Activated naive CD8-positive, alpha-beta T cell treated with anti-CD3 and anti-CD28 coated beads, Interleukin-2, amount 10 ng/mL, durations not matched to agents 7 days and 5 days (primary cell): Measurements from ENCODE around the gene KCNIP4. TPM values are rescaled to one million over a fixed set of nuclear protein-coding genes. Genes with fewer than 3 reads are reported as not detected.

Source experiments
- ATAC-seq: fragments of 150-1000 bp; cut with Tn5 transposase; one replicate; pipeline ENCODE4 v1.10.0; 2021; ENCODE audit warnings: low read depth, moderate library complexity
- POLR2A ChIA-PET: fragments of 350-600 bp; sonication (Branson Sonifier 250); formaldehyde crosslinking; loops from one replicate; lab custom pipeline; 2021; ENCODE audit warnings: antibody characterized with exemption; lab: Charles Lee
- DNase-seq: peaks from one replicate; pipeline ENCODE4 v3.0.0; 2021
- H3K27ac Mint-ChIP-seq: one replicate; pipeline ENCODE4 v1.8.0; 2022; ENCODE audit warnings: mild to moderate bottlenecking, mixed read lengths
- H3K27me3 Mint-ChIP-seq: one replicate; pipeline ENCODE4 v1.8.0; 2022; ENCODE audit warnings: mild to moderate bottlenecking, moderate library complexity, mixed read lengths
- H3K36me3 Mint-ChIP-seq: one replicate; pipeline ENCODE4 v1.8.0; 2021; ENCODE audit warnings: mild to moderate bottlenecking, mixed read lengths
- H3K4me1 Mint-ChIP-seq: one replicate; pipeline ENCODE4 v1.8.0; 2021; ENCODE audit warnings: mixed read lengths
- H3K4me3 Mint-ChIP-seq: one replicate; pipeline ENCODE4 v1.8.0; 2022; ENCODE audit warnings: mild to moderate bottlenecking, moderate library complexity, mixed read lengths
- H3K9me3 Mint-ChIP-seq: one replicate; pipeline ENCODE4 v1.8.0; 2021; ENCODE audit warnings: mixed read lengths
- total RNA-seq, 2 experiments: library from RNA; stranded (reverse); gene quantifications; one replicate each; pipeline ENCODE4 v1.2.3, GENCODE V29; 2021

KCNIP4 gene
- total RNA-seq, 2 experiments from 2014 or later, result not detected

DNA sequence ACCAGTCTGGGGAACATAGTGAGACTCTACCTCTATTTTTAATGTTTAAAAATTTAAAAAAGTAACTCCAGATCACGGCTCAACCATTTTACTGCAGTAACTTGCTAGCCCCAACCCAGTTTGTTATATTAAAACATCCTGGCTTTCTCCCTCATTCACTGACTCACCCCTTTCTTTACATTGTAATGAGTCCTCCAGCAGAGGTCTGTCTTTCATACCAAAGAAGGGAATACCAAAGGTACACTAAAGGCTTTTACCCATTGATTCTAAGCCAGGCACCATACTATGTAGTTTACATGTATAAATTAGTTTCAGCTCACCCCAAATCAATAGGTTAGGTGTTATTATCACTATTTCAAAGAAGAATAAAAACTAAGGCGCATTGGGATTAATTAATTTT is 961.4 kb downstream of the KCNIP4 start:
- DNase-seq (no peak), ATAC-seq (no peak)
- Mint-ChIP-seq H3K9me3 (peaks cover 5% of the 10 kb centered on the region), H3K27me3 (peaks cover 9% of the 10 kb centered on the region), H3K4me1 (no peaks in the 10 kb centered on the region), H3K27ac (no peak overlapping the region), H3K36me3 (no peaks in the 10 kb centered on the region), H3K4me3 (no peak overlapping the region)
- POLR2A ChIA-PET, result no interaction called here

DNA sequence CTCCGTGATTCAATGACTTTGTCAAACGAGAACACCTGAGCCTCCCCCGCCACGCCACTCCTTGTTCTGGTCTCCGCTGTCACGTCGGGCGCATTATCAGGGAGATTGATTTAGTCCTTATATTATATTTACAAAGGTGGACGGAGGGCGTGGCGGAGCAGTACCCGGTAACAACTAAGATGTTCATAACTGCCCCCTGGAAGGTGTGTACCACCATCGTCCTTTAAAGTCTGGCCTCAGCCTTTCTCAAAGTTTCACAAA is 964.1 kb downstream of the KCNIP4 start:
- H3K4me3 Mint-ChIP-seq, result no peak overlapping the region
- no peak overlapping the region for H3K27ac Mint-ChIP-seq
- no peak for DNase-seq
- POLR2A ChIA-PET, result no interaction called here
- H3K27me3 Mint-ChIP-seq, result peaks cover 9% of the 10 kb centered on the region
- no peak for ATAC-seq
- H3K9me3 Mint-ChIP-seq, result no peaks in the 10 kb centered on the region
- H3K4me1 Mint-ChIP-seq, result no peaks in the 10 kb centered on the region
- no peaks in the 10 kb centered on the region for H3K36me3 Mint-ChIP-seq

DNA sequence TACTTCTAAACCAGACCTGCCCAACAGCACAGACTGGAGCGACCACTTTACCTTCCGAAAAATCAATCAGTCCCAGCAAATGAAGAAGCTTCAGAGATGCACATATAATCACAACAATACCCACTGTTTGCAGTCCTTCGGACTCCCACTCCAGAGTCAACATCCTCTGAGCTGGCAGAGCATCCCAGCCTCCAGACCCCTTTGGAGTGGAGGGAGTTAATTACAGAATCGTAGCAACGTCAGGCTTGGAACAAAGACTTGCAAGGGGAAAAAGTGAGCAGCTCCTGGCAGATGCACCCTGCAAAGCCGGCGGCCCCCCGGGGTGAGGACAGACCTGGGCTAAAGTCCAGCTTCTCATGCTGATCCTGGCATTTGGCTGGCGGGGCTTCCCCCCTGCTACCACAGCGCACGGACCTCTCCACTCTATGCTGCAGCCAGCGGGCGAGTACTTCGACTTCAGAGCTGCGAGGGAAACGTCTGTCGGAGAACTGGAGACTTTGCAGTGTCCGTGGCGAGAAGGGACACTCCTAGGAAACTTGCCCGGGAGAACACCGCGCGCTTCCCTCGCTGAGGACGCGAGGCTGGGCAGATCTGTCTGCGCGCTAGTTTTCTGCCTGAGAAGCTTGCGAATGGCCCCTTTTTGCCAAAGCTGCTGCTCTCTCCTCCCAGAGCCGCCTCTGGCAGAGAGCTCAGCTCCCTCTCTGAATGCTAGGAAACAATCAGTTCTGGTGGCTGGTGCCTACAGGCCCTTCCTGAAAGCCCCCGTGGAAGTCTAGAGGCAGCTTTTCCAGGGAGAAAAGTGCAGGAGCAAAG is 964.6 kb downstream of the KCNIP4 start:
- H3K4me3 Mint-ChIP-seq, result no peak overlapping the region
- no peaks in the 10 kb centered on the region for H3K36me3 Mint-ChIP-seq
- ATAC-seq, result no peak
- H3K4me1 Mint-ChIP-seq, result no peaks in the 10 kb centered on the region
- H3K27me3 Mint-ChIP-seq, result peaks cover 9% of the 10 kb centered on the region
- DNase-seq, result no peak
- POLR2A ChIA-PET, result no interaction called here
- no peaks in the 10 kb centered on the region for H3K9me3 Mint-ChIP-seq
- no peak overlapping the region for H3K27ac Mint-ChIP-seq

DNA sequence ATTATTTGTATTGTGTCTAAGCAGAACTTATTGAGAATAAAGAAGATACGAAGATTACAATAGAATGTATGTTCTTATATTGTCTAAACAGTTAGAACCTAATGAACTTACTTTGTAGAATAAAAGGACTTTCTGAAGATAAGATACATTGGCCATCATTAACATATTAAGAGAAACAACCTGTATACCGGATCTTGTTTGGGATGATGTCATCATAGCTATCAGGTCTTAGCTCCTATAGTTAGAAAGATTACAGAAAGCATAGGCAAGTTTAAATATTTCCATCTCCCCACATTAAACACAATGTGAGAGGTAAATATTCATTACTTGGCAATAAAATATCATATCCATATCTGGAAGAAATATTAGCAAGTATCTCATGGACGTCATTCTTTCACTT is 966.0 kb downstream of the KCNIP4 start:
- ATAC-seq (no peak), DNase-seq (no peak)
- Mint-ChIP-seq H3K27ac (no peak overlapping the region), H3K36me3 (no peaks in the 10 kb centered on the region), H3K9me3 (no peaks in the 10 kb centered on the region), H3K4me3 (no peak overlapping the region), H3K27me3 (peaks cover 9% of the 10 kb centered on the region), H3K4me1 (no peaks in the 10 kb centered on the region)
- POLR2A ChIA-PET, result no interaction called here

DNA sequence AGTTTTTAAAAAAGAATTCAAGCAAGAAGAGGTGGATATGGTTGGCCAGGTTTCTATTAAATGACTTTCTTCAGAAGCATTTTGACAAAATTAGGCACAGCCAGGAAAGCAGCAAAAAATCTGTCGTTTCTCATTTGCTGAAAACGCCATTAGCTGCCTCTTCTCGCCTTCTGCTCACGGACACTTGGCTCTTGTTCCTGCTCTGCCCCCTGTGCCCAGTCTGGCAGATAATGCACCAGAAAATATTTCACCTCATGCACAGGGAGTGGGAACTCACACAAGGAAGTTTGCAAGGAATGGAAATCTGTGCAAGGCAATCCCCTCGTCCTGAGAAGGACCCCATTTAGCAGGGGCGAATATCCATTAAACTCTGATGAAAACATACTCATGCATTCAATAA is 988.3 kb downstream of the KCNIP4 start:
- ATAC-seq, result no peak
- no peak for DNase-seq
- Mint-ChIP-seq H3K27me3 (no peaks in the 10 kb centered on the region), H3K4me3 (no peak overlapping the region), H3K9me3 (no peaks in the 10 kb centered on the region), H3K27ac (no peak overlapping the region), H3K4me1 (no peaks in the 10 kb centered on the region), H3K36me3 (no peaks in the 10 kb centered on the region)
- POLR2A ChIA-PET, result no interaction called here

DNA sequence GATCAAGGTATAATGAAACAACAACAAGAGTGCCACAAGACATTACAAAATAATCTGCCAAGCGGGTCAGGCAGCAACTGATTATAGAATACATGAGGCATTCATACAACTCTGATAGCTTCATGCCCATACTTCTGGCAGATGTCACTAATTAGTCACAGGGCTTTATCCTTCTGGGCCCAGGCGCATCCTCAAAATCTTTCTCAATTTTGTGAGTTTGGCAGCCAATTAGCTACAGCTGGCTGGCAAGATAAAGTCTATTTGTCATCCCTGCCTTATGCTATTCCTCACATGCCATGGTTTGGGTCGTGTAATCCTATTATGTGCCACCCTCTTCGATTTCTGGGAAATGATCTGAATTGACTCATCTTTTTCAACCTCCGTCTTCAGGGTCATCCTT is 994.0 kb downstream of the KCNIP4 start:
- H3K36me3 Mint-ChIP-seq, result no peaks in the 10 kb centered on the region
- ATAC-seq (no peak), DNase-seq (no peak)
- no peaks in the 10 kb centered on the region for H3K4me1 Mint-ChIP-seq
- H3K4me3 Mint-ChIP-seq, result no peak overlapping the region
- H3K9me3 Mint-ChIP-seq, result peaks cover 2% of the 10 kb centered on the region
- no peaks in the 10 kb centered on the region for H3K27me3 Mint-ChIP-seq
- no peak overlapping the region for H3K27ac Mint-ChIP-seq
- POLR2A ChIA-PET, result no interaction called here

DNA sequence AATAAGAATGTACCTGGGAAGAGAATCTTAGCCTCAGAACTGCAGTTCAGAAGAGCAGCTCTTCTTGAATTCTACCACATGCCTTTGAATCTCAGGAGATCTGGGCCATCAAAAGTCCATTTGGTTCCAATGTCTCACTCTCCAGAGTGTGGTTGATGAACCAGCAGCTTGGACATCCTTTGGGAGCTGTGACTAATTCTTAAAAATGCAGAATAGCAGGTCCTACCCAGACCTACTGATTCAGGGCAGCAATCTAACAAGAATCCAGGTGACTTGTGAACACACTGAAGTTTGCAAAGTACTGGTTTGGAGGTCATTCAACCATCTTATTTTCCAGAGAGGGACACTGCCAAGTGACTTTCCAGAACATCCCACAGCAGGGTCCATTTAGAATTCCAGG is 1003.6 kb downstream of the KCNIP4 start:
- no peaks in the 10 kb centered on the region for H3K9me3 Mint-ChIP-seq
- ATAC-seq, result no peak
- POLR2A ChIA-PET, result no interaction called here
- H3K4me3 Mint-ChIP-seq, result no peak overlapping the region
- H3K4me1 Mint-ChIP-seq, result no peaks in the 10 kb centered on the region
- no peaks in the 10 kb centered on the region for H3K27me3 Mint-ChIP-seq
- H3K27ac Mint-ChIP-seq, result no peak overlapping the region
- no peak for DNase-seq
- no peaks in the 10 kb centered on the region for H3K36me3 Mint-ChIP-seq

DNA sequence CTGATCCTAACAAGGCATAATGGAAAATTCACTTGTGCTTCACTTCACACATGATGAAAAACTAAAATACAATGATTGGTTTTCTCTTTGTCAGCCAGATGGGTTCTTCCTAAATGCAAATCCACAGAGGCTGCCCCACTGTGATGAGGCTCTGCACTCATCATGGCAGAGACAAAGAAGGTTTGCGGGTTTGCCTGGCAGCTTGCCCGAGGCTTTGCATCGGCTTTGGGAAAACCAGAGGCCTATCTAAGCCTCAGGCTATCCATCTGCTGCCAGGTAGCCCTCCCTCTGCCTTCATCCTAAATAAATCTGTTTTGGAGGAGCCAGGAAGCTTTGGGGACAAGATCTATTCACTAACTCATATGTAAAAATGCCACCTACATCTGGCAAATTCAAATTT is 1004.1 kb downstream of the KCNIP4 start:
- H3K4me3 Mint-ChIP-seq, result no peak overlapping the region
- POLR2A ChIA-PET, result no interaction called here
- no peak for DNase-seq
- ATAC-seq, result no peak
- no peak overlapping the region for H3K27ac Mint-ChIP-seq
- H3K9me3 Mint-ChIP-seq, result no peaks in the 10 kb centered on the region
- no peaks in the 10 kb centered on the region for H3K36me3 Mint-ChIP-seq
- no peaks in the 10 kb centered on the region for H3K27me3 Mint-ChIP-seq
- no peaks in the 10 kb centered on the region for H3K4me1 Mint-ChIP-seq

DNA sequence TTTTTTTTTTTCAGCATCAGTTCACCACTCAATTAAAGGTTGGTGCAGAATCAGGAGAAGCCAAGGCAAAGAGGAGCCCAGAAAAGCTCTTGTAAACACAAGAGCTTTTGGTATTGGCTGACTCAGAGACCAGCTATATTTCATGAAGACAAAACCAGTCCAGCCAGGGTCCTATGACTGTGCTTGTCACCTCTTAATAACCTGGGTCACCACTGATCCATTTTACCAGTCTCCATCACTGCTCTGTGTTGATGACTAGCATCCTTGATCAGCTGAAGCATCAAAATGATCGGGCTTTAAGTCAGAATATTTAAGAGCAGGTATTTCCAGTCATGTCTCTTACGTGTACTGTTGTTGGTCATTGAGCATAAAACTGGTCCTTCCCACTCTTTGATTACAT is 1010.4 kb downstream of the KCNIP4 start:
- no peaks in the 10 kb centered on the region for H3K36me3 Mint-ChIP-seq
- no peaks in the 10 kb centered on the region for H3K27me3 Mint-ChIP-seq
- no peak for DNase-seq
- H3K9me3 Mint-ChIP-seq, result peaks cover 3% of the 10 kb centered on the region
- POLR2A ChIA-PET, result no interaction called here
- H3K4me1 Mint-ChIP-seq, result no peaks in the 10 kb centered on the region
- no peak for ATAC-seq
- no peak overlapping the region for H3K4me3 Mint-ChIP-seq
- no peak overlapping the region for H3K27ac Mint-ChIP-seq

DNA sequence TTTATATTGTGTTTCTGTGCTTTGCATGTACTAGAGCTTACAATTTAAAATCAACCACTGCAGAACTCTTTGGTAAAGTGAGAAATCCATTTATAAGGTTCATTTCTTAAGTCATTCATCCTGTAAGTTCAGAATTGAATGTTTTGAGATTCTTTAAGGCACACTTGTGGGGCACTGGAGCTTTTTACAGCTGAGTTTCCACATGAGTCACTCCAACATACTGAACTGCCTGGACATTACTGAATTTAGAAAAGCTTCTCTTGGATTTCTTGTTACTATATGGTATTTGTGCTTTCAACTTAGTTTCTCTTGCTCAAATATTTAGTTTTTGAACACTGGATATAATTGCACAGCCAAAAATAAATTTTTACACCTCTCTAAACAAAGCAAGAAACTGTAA is 1022.0 kb downstream of the KCNIP4 start:
- Mint-ChIP-seq H3K9me3 (no peaks in the 10 kb centered on the region), H3K4me3 (no peak overlapping the region), H3K27me3 (peaks cover 3% of the 10 kb centered on the region), H3K36me3 (no peaks in the 10 kb centered on the region), H3K27ac (no peak overlapping the region), H3K4me1 (no peaks in the 10 kb centered on the region)
- POLR2A ChIA-PET, result no interaction called here
- no peak for DNase-seq
- no peak for ATAC-seq

DNA sequence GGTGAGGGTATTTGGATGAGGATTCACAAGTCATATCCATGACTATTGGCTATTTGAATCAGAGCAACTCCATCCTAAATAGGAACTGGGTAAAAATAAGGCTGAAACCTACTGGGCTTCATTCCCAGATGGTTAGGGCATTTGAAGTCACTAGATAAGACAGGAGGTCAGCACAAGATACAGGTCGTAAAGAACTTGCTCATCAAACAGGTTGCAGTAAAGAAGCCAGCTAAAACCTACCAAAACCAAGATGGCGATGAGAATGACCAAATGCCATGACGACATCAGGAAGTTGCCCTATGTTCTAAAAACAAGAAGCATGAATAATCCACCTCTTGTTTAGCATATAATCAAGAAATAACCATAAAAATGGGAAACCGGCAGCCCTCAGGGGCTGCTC is 1023.4 kb downstream of the KCNIP4 start:
- Mint-ChIP-seq H3K36me3 (no peaks in the 10 kb centered on the region), H3K27ac (no peak overlapping the region), H3K4me3 (no peak overlapping the region), H3K9me3 (peaks cover 6% of the 10 kb centered on the region), H3K27me3 (peaks cover 3% of the 10 kb centered on the region), H3K4me1 (no peaks in the 10 kb centered on the region)
- POLR2A ChIA-PET, result no interaction called here
- DNase-seq (no peak), ATAC-seq (no peak)

DNA sequence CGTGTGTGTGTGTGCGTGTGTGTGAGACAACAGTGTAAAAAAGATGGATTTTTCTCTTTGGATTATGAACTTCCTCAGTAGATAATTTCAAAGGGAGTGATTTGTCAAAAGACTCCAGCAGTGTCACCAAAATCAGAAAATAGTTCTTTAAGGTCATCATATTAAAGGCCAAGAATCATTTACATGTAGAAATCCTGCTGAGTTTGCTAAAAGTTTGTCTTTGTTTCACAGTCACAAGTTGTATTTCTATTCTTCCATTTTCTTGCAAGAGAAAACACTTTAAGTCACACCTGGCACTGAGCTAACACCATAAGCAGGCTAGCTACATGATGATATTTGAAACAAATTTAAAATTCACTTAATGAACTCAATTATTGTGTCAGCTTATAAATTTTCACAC is 1025.6 kb downstream of the KCNIP4 start:
- H3K36me3 Mint-ChIP-seq, result no peaks in the 10 kb centered on the region
- no peak overlapping the region for H3K4me3 Mint-ChIP-seq
- no peak for DNase-seq
- H3K27me3 Mint-ChIP-seq, result no peaks in the 10 kb centered on the region
- POLR2A ChIA-PET, result no interaction called here
- no peak for ATAC-seq
- H3K27ac Mint-ChIP-seq, result no peak overlapping the region
- peaks cover 6% of the 10 kb centered on the region for H3K9me3 Mint-ChIP-seq
- H3K4me1 Mint-ChIP-seq, result no peaks in the 10 kb centered on the region

DNA sequence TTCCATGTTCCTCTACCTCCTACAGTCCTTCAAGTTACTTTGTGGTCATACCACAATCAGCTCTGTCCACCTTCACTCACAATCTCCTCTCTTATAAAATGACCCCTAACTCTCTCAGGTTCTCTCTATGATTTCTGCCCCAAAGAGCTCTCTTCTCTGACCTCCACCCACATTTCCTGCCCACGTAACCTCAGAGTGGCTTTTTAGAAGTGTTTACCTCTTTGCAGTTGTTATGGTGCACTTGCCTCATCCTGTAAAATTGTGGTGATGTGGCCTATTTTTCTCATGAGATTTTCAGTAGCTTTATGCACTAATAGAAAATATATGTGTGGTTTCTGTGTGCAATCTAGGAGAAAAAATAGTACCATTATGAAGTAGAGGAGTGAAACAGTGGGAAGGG is 1032.5 kb downstream of the KCNIP4 start:
- H3K4me1 Mint-ChIP-seq, result peaks cover 11% of the 10 kb centered on the region
- peak overlapping the region; percentile 49 for H3K4me3 Mint-ChIP-seq
- DNase-seq (peak; percentile 32), ATAC-seq (peak; percentile 73)
- POLR2A ChIA-PET, result no interaction called here
- H3K27me3 Mint-ChIP-seq, result peaks cover 2% of the 10 kb centered on the region
- peak overlapping the region; percentile 17 for H3K27ac Mint-ChIP-seq
- peaks cover 5% of the 10 kb centered on the region for H3K9me3 Mint-ChIP-seq
- no peaks in the 10 kb centered on the region for H3K36me3 Mint-ChIP-seq

DNA sequence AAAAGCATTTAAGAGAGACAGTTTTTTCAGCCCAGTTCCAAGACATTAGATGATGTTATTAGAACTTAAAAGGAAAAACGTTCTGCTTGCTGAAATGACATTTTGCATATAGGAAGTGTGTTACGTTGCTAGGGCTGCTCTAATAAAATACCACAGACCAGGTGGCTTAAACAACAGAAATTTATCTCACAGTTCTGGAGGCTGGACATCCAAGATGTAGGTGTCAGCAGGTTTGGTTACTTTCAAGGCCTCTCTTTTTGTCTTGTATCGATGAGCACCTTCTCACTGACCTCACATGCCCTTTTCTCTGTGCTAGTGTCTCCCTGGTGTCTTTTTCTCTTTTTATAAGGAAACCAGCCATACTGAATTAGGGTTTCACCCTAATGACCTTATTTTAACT is 1043.6 kb downstream of the KCNIP4 start:
- no peak for DNase-seq
- Mint-ChIP-seq H3K4me1 (no peaks in the 10 kb centered on the region), H3K4me3 (no peak overlapping the region), H3K9me3 (no peaks in the 10 kb centered on the region), H3K27ac (no peak overlapping the region), H3K27me3 (peaks cover 7% of the 10 kb centered on the region), H3K36me3 (no peaks in the 10 kb centered on the region)
- POLR2A ChIA-PET, result no interaction called here
- no peak for ATAC-seq

DNA sequence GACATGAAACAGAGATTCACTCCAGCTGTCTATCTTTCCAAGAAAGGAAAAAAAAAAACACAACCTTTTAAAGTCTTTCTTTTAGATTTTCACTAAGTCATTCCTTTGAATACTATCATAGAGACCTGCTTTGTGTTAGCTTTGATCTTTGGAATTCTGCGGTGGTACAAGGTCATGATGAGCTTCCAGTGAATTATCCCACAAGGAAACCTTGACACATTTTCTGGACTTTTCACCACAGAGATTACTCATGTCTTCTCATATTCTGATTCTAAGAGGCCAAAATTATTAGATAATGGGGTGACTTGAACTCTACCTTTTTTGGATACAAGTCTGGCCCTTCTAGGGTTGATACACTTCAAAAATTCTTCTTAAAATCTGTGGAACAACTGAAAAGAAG is 1046.7 kb downstream of the KCNIP4 start:
- POLR2A ChIA-PET, result no interaction called here
- no peaks in the 10 kb centered on the region for H3K4me1 Mint-ChIP-seq
- no peak overlapping the region for H3K4me3 Mint-ChIP-seq
- H3K27ac Mint-ChIP-seq, result no peak overlapping the region
- no peak for ATAC-seq
- no peaks in the 10 kb centered on the region for H3K36me3 Mint-ChIP-seq
- H3K9me3 Mint-ChIP-seq, result no peaks in the 10 kb centered on the region
- peaks cover 3% of the 10 kb centered on the region for H3K27me3 Mint-ChIP-seq
- DNase-seq, result no peak
